ENCODE measurements around the gene ZEB2. TPM values are rescaled to one million over a fixed set of nuclear protein-coding genes. Genes with fewer than 3 reads are reported as not detected.

ZEB2 gene
- total RNA-seq, 1 experiment from 2014 or later: 1.1 TPM

DNA sequence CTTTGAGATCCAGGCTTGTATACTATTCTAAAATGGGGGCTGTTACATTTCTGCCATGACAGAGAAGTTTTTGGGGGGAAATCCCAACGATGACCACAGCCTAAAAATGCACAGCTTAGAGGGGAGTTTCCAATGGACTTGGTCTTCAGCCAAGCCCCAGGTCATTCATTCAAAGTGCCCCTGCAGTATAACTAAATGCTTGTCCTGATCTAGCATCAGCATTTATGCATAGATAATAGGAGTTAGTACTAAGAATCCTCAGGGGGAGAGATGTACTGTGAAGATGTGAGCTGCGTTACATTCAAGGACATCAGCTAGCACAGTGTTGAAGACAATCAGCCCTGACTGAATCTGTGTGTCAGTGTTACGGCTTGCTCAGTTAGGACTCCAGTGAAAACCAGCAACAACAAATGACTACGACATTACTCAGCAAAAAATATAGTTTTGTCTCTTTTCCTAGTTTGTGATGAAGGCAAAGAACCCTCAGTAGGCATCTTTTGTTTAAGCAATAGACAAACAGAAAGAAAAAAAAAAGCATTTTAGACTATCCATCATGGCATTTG lies 160.9 kb downstream of the ZEB2 start:
- TF ChIP-seq POLR2AphosphoS5 (IDR thresholded peaks at IDR 0.05; ENCODE audit: low read depth, low read length) (no peak), SIN3A (IDR thresholded peaks at IDR 0.05; ENCODE audit: borderline replicate concordance, insufficient read depth, low read depth, low read length) (no peak), TCF7L2 (IDR thresholded peaks at IDR 0.05; ENCODE audit: low read depth, low read length) (no peak), CTCF (IDR thresholded peaks at IDR 0.05) (no peak)
- TF ChIP-seq, protein P1, sequence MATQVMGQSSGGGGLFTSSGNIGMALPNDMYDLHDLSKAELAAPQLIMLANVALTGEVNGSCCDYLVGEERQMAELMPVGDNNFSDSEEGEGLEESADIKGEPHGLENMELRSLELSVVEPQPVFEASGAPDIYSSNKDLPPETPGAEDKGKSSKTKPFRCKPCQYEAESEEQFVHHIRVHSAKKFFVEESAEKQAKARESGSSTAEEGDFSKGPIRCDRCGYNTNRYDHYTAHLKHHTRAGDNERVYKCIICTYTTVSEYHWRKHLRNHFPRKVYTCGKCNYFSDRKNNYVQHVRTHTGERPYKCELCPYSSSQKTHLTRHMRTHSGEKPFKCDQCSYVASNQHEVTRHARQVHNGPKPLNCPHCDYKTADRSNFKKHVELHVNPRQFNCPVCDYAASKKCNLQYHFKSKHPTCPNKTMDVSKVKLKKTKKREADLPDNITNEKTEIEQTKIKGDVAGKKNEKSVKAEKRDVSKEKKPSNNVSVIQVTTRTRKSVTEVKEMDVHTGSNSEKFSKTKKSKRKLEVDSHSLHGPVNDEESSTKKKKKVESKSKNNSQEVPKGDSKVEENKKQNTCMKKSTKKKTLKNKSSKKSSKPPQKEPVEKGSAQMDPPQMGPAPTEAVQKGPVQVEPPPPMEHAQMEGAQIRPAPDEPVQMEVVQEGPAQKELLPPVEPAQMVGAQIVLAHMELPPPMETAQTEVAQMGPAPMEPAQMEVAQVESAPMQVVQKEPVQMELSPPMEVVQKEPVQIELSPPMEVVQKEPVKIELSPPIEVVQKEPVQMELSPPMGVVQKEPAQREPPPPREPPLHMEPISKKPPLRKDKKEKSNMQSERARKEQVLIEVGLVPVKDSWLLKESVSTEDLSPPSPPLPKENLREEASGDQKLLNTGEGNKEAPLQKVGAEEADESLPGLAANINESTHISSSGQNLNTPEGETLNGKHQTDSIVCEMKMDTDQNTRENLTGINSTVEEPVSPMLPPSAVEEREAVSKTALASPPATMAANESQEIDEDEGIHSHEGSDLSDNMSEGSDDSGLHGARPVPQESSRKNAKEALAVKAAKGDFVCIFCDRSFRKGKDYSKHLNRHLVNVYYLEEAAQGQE (IDR thresholded peaks at IDR 0.05; ENCODE audit: insufficient read depth in 1 of 2, low read depth in 2 of 2, low read length in 1 of 2): no peak
- POLR2A ChIA-PET: no interaction called here
- H3K27ac ChIP-seq (ENCODE audit: low read length): no peak overlapping the region
- no peak for DNase-seq (ENCODE audit: low read depth, low spot score)
- no peak overlapping the region for H3K4me3 ChIP-seq (ENCODE audit: low read depth in 2 of 2, low read length in 2 of 2)
- no peaks in the 10 kb centered on the region for H3K27me3 ChIP-seq (ENCODE audit: control insufficient read depth, insufficient read depth, low read length)
- CTCF ChIA-PET: no interaction called here
- H3K9me3 ChIP-seq (ENCODE audit: control insufficient read depth, insufficient read depth, low read depth, low read length): no peaks in the 10 kb centered on the region
- in situ Hi-C loops (cut with HindIII; ENCODE audit: low pct_unique_long_range_greater_than_20kb, low sequenced_read_pairs) (no loop called here), intact Hi-C loops (cut with micrococcal nuclease; ENCODE audit: unreplicated experiment) (no loop called here)
- no peaks in the 10 kb centered on the region for H3K4me1 ChIP-seq (ENCODE audit: control insufficient read depth, insufficient read depth, low read length)
- ATAC-seq: no peak
- BruUV-seq (replicated peaks): no TSS peak
- H3K36me3 ChIP-seq (ENCODE audit: control insufficient read depth, insufficient read depth, low read length): no peaks in the 10 kb centered on the region

- no TSS peak for BruUV-seq (replicated peaks)
- Histone ChIP-seq H3K9me3 (ENCODE audit: control insufficient read depth, insufficient read depth, low read depth, low read length) (no peaks in the 10 kb centered on the region), H3K27me3 (ENCODE audit: control insufficient read depth, insufficient read depth, low read length) (no peaks in the 10 kb centered on the region), H3K4me1 (ENCODE audit: control insufficient read depth, insufficient read depth, low read length) (no peaks in the 10 kb centered on the region), H3K4me3 (ENCODE audit: low read depth in 2 of 2, low read length in 2 of 2) (no peak overlapping the region), H3K36me3 (ENCODE audit: control insufficient read depth, insufficient read depth, low read length) (no peaks in the 10 kb centered on the region), H3K27ac (ENCODE audit: low read length) (no peak overlapping the region)
- TF ChIP-seq TCF7L2 (IDR thresholded peaks at IDR 0.05; ENCODE audit: low read depth, low read length): no peak
- TF ChIP-seq CTCF (IDR thresholded peaks at IDR 0.05): no peak
- no peak for TF ChIP-seq SIN3A (IDR thresholded peaks at IDR 0.05; ENCODE audit: borderline replicate concordance, insufficient read depth, low read depth, low read length)
- TF ChIP-seq, protein P1 (IDR thresholded peaks at IDR 0.05; ENCODE audit: insufficient read depth in 1 of 2, low read depth in 2 of 2, low read length in 1 of 2): no peak
- no peak for TF ChIP-seq POLR2AphosphoS5 (IDR thresholded peaks at IDR 0.05; ENCODE audit: low read depth, low read length)
- CTCF ChIA-PET: no interaction called here
- POLR2A ChIA-PET: no interaction called here
- DNase-seq (ENCODE audit: low read depth, low spot score) (no peak), ATAC-seq (no peak)
- in situ Hi-C loops (cut with HindIII; ENCODE audit: low pct_unique_long_range_greater_than_20kb, low sequenced_read_pairs): no loop called here
- intact Hi-C loops (cut with micrococcal nuclease; ENCODE audit: unreplicated experiment): no loop called here
Observed at GRCh38 chr2:144358374-144358964, 161.4 kb downstream of the ZEB2 start.

Data from Panc1 (cell line).